Measurements from ENCODE around the gene GJD3. TPM values are rescaled to one million over a fixed set of nuclear protein-coding genes. Genes with fewer than 3 reads are reported as not detected.
A peak's percentile ranks its signal among the peaks of the same experiment; 100 is the strongest.

Gene GJD3
- polyA plus RNA-seq, 1 experiment = 0.56 TPM

GRCh38 chr17:40314584-40314956, 50.0 kb downstream of the GJD3 start:
- POLR2A ChIA-PET = no interaction called here
- H3K4me3 ChIP-seq (ENCODE audit: low read depth, low read length) = no peak overlapping the region
- no peaks in the 10 kb centered on the region for H3K27me3 ChIP-seq (ENCODE audit: control insufficient read depth, insufficient read depth, low read length)
- CTCF ChIA-PET = interaction anchor here (8.5 to 30.6 kb wide), 2 partner anchors 9 to 38 kb away, joined by 115 to 762 read pairs; partner anchors contain the start of genes GJD3 and RARA
- peak; percentile 56 for DNase-seq (ENCODE audit: low read depth)
- no peaks in the 10 kb centered on the region for H3K36me3 ChIP-seq (ENCODE audit: control insufficient read depth, insufficient read depth, low read length)
- TF ChIP-seq CTCF (IDR thresholded peaks at IDR 0.05; ENCODE audit: insufficient read depth, low read depth, low read length) = no peak

- Histone ChIP-seq H3K36me3 (ENCODE audit: control insufficient read depth, insufficient read depth, low read length) (no peaks in the 10 kb centered on the region), H3K27me3 (ENCODE audit: control insufficient read depth, insufficient read depth, low read length) (no peaks in the 10 kb centered on the region), H3K4me3 (ENCODE audit: low read depth, low read length) (no peak overlapping the region)
- no peak for DNase-seq (ENCODE audit: low read depth)
- CTCF ChIA-PET = interaction anchor here (30.6 kb wide), 1 partner anchor 38 kb away, joined by 762 read pairs; the partner anchor contains the start of gene GJD3
- TF ChIP-seq CTCF (IDR thresholded peaks at IDR 0.05; ENCODE audit: insufficient read depth, low read depth, low read length) = no peak
- POLR2A ChIA-PET = no interaction called here
These were observed 50.6 kb downstream of the GJD3 start for GRCh38 chr17:40313668-40314583.

Small RNA genes lying within 50 kb of the gene (small RNA-seq; reads per million reads assigned to genes)
- not detected for gene RF00019 (ENCODE audit: insufficient read length, low read depth, low replicate concordance)
- gene RNA5SP441 (ENCODE audit: insufficient read length, low read depth, low replicate concordance) = not detected

Other genes with a start within 250 kb of the GJD3 start
- gene MSL1, start 242.8 kb downstream of the GJD3 start, polyA plus RNA-seq (2011; rRNA removed) = 36.7 and 69.0 TPM in 2 replicates
- gene CASC3, start 224.2 kb downstream of the GJD3 start, polyA plus RNA-seq (2011; rRNA removed) = 27.8 and 35.1 TPM in 2 replicates
- 2.3 and 3.8 TPM in 2 replicates for gene RAPGEFL1, start 187.3 kb downstream of the GJD3 start, polyA plus RNA-seq (2011; rRNA removed)
- 7.9 and 8.1 TPM in 2 replicates for gene WIPF2, start 145.4 kb downstream of the GJD3 start, polyA plus RNA-seq (2011; rRNA removed)
- 5.6 and 9.8 TPM in 2 replicates for gene CDC6, start 76.9 kb downstream of the GJD3 start, polyA plus RNA-seq (2011; rRNA removed)
- 6.3 and 6.5 TPM in 2 replicates for gene RARA, start 55.6 kb downstream of the GJD3 start, polyA plus RNA-seq (2011; rRNA removed)
- gene TOP2A, start 53.2 kb upstream of the GJD3 start, polyA plus RNA-seq (2011; rRNA removed) = 31.8 and 69.6 TPM in 2 replicates
- gene IGFBP4, start 78.7 kb upstream of the GJD3 start, polyA plus RNA-seq (2011; rRNA removed) = 816 and 1,200 TPM in 2 replicates
- gene TNS4, start 136.9 kb upstream of the GJD3 start, polyA plus RNA-seq (2011; rRNA removed) = 0.12 and 0.40 TPM in 2 replicates
- 0.07 and 0.45 TPM in 2 replicates for gene CCR7, start 200.7 kb upstream of the GJD3 start, polyA plus RNA-seq (2011; rRNA removed)